ENCODE measurements around the gene RAMACL.

The RAMACL gene

DNA sequence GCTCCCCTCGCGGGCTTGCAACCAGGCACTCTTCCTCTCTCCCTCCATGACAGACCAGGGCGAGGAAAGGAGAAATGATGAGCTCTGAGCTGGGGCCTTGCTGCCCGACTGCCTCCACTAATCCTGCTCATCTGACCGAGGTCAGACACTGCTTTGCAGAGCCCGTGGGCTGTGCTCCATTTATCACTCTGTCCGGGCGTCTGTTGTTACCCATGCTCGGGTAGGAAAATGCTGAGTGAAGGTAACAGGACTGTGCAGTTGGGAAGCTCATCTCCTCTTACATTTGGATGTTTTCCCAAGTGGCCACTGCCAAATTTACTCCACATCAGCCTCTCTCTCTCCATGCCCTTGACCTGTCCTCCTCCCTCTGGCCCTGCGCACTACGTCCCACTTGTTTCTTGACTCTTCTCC, 26.0 kb upstream of the RAMACL start:
- TF ChIP-seq, protein P1, sequence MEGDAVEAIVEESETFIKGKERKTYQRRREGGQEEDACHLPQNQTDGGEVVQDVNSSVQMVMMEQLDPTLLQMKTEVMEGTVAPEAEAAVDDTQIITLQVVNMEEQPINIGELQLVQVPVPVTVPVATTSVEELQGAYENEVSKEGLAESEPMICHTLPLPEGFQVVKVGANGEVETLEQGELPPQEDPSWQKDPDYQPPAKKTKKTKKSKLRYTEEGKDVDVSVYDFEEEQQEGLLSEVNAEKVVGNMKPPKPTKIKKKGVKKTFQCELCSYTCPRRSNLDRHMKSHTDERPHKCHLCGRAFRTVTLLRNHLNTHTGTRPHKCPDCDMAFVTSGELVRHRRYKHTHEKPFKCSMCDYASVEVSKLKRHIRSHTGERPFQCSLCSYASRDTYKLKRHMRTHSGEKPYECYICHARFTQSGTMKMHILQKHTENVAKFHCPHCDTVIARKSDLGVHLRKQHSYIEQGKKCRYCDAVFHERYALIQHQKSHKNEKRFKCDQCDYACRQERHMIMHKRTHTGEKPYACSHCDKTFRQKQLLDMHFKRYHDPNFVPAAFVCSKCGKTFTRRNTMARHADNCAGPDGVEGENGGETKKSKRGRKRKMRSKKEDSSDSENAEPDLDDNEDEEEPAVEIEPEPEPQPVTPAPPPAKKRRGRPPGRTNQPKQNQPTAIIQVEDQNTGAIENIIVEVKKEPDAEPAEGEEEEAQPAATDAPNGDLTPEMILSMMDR (IDR thresholded peaks at IDR 0.05; ENCODE audit: low read depth, low read length), result no peak
- no peak overlapping the region for H3K4me3 ChIP-seq (replicated peaks in 1 of 2; ENCODE audit: low read depth in 2 of 2, low read length in 2 of 2)
- DNase-seq (ENCODE audit: low read depth in 2 of 2), result no peak

DNA sequence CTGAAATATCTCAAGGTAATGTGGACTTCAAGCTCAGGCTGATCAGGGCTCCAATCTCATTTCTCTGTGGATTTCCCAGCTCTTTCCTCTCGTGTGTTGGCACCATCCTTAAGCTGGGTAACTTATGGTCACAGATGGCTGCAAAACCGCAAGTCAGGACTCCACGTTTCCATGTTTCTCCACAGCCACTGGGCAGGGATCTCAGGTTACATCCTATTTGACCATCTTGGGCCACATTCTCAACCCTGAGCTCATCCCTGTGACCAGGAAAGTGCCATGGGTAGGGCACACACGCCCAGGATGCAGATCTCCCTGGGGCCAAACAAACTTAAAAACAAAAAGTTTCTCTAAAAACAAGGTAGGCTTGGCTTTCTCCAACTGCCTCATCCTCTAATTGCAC, 25.2 kb upstream of the RAMACL start:
- TF ChIP-seq, protein P1 (IDR thresholded peaks at IDR 0.05; ENCODE audit: low read depth, low read length), result no peak
- no peak for DNase-seq (ENCODE audit: low read depth in 2 of 2)
- no peak overlapping the region for H3K4me3 ChIP-seq (replicated peaks in 1 of 2; ENCODE audit: low read depth in 2 of 2, low read length in 2 of 2)

DNA sequence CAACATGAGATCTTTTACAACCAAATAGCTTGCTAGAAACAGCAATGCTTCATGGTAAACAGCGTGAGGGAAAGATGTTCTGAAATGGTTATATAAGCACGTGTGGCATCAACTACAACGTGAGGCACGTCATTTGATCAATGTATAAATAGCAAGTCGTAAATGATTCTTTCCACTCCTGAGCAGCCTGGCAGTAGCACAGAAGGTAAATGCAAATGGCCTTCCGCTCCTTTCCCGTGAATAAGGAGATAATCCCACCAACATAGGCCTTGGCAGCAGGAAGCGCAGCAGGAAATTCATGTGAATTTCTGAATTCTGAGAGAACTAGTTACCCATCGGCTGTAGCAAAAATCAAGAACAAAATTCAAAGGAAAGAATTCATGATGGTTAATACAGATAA, 23.6 kb upstream of the RAMACL start:
- no peak for DNase-seq (ENCODE audit: low read depth in 2 of 2)
- TF ChIP-seq, protein P1 (IDR thresholded peaks at IDR 0.05; ENCODE audit: low read depth, low read length), result no peak
- H3K4me3 ChIP-seq (replicated peaks in 1 of 2; ENCODE audit: low read depth in 2 of 2, low read length in 2 of 2), result no peak overlapping the region

DNA sequence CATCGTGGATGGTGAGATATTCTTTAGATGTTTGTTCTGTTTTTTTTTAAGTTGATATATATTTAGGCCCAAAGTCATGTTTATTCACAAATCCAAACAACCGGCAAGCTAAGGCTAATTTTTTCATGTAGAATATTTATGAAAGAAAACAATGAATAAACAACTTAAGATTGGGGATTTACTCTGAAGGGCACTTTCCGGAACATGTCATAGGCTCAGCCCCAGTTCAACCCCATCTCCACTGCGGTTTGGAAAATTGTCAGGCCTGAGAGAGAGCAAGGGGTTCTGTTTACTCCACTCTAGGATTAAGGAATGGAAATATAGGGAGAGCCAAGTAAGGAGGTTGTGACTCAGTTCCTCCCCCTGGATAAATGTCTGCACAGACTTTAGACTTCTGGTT, 22.3 kb upstream of the RAMACL start:
- DNase-seq (ENCODE audit: low read depth in 2 of 2), result no peak
- TF ChIP-seq, protein P1 (IDR thresholded peaks at IDR 0.05; ENCODE audit: low read depth, low read length), result no peak
- no peak overlapping the region for H3K4me3 ChIP-seq (replicated peaks in 1 of 2; ENCODE audit: low read depth in 2 of 2, low read length in 2 of 2)

DNA sequence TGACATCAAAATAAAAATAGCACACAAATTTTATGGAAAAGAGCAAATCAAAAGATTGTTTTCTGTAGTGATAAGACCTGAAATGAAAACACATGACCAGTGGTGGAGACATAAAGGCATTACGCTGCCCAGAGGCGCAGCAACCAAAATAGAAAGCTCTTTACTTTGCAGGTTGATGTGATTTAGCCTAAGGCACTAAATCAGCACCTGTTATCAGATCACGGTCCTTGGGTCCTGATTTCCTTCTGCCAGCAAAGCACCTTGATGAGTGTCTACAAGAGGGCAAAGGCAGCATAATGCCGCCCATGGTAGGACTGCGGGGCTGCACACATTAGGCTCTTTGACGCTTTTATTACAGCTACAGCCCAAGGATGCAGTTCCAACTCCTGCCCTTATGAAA, 19.3 kb upstream of the RAMACL start:
- TF ChIP-seq, protein P1 (IDR thresholded peaks at IDR 0.05; ENCODE audit: low read depth, low read length), result no peak
- DNase-seq (ENCODE audit: low read depth in 2 of 2), result no peak
- no peak overlapping the region for H3K4me3 ChIP-seq (replicated peaks in 1 of 2; ENCODE audit: low read depth in 2 of 2, low read length in 2 of 2)

DNA sequence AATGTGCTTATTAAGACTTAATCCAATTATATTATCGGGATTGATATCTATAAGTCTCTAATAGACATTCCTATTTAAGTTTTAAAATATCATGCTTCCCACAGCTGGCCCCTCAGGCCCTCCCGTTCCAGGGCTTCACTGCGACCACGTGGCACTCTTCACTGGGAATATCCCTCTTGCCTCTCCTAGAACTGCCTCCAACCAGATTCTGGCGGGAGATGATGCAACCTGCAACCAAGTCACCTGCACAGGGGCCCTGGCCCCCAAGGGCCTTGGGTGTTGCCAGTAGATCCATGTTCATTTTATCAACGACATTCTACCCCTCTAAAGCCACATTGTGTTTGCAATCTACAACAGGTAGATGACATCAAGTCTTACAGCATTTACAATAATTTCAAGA, 18.4 kb upstream of the RAMACL start:
- no peak for DNase-seq (ENCODE audit: low read depth in 2 of 2)
- TF ChIP-seq, protein P1 (IDR thresholded peaks at IDR 0.05; ENCODE audit: low read depth, low read length), result no peak
- H3K4me3 ChIP-seq (replicated peaks in 1 of 2; ENCODE audit: low read depth in 2 of 2, low read length in 2 of 2), result no peak overlapping the region

DNA sequence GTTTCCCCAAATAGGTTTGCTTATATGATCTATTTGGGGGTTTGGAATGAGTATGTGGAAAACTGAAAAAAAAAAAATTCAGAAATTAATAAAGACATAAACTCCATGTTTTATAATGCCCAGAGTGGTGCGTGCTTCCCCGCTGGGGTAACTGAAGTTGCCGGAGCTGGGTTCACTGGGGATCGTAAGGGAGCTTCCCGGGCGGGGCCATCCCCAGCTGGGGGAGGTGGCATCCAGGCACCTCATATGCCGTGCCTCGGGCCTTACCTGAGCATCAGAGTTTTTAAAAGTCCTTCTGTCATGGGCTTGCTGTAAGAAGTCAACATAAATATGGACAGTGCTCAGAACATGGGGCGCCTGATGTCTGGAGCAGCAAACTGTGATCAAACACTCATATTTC, 17.9 kb upstream of the RAMACL start:
- no peak for DNase-seq (ENCODE audit: low read depth in 2 of 2)
- H3K4me3 ChIP-seq (replicated peaks in 1 of 2; ENCODE audit: low read depth in 2 of 2, low read length in 2 of 2), result no peak overlapping the region
- TF ChIP-seq, protein P1 (IDR thresholded peaks at IDR 0.05; ENCODE audit: low read depth, low read length), result no peak
